Esophagus muscularis mucosa (tissue), 4 donors: ENCODE data around the gene LMX1B.

ENCODE experiments used
- CTCF ChIP-seq, 3 experiments: fragments of 200-600 bp in 2 of 3; fragments of 450-650 bp in 1 of 3; sonication (generic) in 2 of 3; IDR thresholded peaks; one replicate each; pipeline ENCODE4 v1.5.1; 2017 to 2019; ENCODE audit warnings: antibody characterized with exemption in 3 of 3, mild to moderate bottlenecking in 2 of 3, moderate library complexity in 1 of 3
- EP300 ChIP-seq: sonication (generic); formaldehyde crosslinking; IDR thresholded peaks from one replicate; pipeline ENCODE4 v1.6.1; 2017; ENCODE audit warnings: antibody characterized with exemption
- POLR2AphosphoS5 ChIP-seq, 2 donors: sonication (generic); formaldehyde crosslinking; IDR thresholded peaks; one replicate each; pipeline ENCODE4 v1.6.1; 2017; ENCODE audit warnings: antibody characterized with exemption in 2 of 2

GRCh38 chr9:126671983-126672382 lies 58.3 kb downstream of the LMX1B start:
- TF ChIP-seq CTCF (IDR thresholded peaks at IDR 0.05): no peak
- TF ChIP-seq EP300: no peak
- TF ChIP-seq POLR2AphosphoS5 (IDR thresholded peaks at IDR 0.05): no peak
